Measurements from ENCODE around the gene CHRNA1.

Gene CHRNA1

DNA sequence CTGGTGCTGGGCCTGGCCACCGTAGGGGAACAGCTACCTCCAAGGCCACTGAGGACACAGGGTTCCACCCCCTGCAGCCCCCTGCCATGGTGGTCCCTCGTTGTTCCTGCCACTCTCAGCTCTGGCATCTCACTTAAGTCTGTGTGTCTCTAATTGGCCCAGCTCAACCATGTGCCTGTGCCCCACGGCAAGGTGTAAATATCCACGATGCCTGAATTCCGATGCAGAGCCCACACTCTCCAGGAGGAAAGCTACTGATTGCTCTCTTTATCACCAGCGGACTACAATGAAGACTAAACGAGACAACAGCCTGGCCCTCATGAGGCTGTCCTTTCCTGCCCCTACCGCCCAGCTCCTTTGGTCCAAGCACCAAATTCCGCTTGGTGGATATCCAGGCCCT is 17.0 kb upstream of the CHRNA1 start:
- no peak for DNase-seq

DNA sequence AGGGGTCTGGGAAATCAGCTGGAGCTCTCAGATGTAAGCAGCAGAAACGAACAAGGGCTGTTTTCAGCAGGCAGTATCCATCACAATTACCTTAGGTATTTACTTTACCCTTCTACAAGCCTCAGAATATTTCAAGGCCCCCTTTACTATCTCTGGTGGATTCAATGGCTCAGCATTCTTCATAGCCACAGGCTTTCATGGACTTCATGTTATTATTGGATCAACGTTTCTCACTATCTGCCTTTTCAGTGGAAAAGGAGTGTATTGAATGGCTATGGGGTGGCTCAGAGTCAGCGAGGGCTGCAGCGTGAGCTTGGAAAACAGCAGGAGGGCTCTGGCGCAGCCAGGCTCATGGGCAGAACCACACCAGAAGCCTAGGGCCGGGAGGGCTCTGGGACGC is 16.6 kb upstream of the CHRNA1 start:
- DNase-seq: no peak

DNA sequence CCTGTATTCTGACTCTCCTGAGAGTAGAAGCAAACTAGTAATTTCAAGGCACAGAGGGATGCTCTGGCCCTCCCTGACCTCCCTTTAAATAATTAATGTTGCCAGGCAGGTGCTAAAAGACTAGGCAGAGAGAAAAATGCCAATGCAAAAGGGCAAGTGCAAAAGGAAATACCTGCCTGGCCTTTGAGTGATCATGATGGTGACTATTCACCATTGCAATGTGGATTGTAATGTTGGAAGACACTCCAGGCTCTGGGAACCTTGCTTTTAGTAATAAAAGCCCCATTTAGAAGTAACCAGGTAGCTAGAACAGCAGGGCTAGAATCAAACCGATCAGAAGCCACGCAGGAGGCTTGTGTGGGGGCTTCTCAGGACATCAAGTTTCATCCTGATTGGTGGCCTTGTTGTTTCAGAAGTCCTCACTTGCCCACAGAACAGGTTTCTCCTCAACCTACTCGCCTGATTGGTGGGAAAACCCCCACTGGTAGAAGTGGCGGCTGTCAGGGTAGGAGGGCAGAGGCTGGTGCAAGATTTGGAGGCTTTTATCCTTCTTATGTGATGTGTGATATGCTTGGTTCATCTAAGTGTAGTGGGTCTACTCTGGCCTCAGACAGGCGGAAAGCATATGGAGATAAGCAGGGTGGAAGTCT is 16.0 kb upstream of the CHRNA1 start:
- no peak for DNase-seq

DNA sequence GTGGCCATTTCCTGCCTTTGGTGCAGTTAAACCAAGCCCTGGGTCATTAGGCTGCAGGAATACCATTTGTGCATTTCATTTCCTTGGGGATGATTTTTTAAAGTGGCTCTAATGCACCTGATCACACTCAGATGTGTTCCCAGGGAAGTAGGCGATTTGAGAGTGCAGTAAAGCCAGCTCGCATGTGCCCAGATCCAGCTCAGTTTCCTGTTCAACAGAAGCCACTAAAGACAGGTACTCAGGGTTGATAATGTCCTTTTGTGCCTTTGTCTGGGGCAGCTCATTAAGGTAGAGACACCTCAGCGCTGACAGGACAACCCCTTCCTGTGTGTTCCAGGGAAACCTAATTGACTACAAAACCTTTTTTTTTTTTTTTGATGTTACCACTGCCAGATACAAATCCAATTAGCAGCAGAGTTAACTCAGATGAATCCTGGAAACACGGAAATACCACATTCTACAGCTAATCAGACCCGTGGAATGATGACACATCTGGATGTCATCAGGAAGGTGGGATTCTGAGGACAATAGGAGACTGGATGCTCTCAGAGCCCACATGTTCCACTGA is 15.2 kb upstream of the CHRNA1 start:
- DNase-seq: no peak

DNA sequence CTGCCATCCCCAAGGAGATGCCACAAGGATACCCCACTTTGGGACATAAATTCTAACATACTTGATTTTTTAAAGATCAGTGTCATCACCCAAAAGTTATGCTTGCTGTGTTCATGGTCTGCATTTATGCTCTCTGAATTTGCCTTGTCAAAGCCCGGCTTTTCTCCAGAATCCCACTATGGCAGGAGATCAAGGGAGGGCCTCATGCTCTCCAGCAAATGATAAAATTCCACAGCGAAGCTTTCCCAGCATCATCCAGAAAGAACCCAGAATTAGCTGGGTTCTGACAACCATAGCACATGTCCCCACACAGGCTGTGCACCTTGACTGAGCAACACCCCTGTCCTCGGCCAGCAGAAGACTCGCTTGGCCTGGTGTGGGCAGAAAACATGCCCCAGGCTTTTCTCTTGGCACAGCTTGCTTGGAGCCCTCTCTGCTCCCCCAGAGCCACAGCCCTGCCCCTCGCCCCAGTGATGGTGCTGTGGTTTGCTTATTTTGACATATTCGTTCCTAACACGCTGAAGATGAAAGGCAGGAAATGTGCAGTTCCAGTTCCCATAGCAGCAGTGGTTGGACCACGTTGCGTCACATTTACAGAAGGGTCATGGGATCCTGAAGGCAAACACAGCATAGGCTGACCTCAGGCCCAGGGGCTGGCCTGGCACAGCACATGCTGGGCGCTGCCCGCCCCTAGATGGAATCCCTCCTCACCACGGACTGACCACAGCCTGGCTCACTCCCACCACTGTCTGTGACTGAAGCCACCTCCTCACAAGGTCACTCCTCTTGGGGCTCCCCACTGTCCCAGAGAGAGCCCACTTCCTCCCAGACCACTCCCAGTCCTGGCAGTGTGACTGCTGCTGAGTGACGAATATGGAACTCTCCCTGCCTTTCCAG is 14.1 kb upstream of the CHRNA1 start:
- DNase-seq: no peak

DNA sequence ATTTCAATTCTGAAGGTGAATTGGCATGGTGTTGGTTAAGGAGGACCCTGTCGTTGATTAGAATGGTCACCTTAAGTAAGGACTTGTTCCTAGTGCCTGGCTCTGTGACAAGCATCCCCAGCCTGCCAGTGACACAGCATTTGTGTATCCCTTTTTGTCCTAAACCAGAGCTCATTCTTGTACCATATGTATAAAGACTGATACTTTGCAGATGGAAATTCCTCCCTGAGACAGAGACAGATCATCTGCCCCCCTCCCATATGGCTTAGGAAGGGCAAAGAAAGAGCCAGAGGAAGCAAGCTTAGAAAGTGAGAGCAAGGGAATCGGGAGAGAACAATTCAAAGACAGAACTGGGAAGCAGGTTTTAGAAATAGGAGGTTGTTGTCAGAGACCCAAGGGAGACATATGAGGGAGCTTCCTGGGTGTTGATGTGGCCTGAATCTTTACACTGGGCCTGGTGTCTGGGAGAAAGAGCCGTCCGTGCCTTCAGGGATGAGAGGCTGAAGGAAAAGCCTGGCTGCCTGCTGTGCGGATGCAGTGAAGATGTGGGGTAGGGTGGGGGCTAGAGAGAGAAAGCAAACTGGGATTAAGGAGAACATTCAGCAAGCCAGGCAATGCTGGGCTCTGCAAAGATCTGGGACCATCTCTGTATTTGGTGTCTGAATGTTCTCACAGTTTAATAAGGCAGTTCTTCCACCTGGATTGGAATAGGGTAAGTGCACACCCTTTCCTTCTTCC is 13.2 kb upstream of the CHRNA1 start:
- DNase-seq: no peak

DNA sequence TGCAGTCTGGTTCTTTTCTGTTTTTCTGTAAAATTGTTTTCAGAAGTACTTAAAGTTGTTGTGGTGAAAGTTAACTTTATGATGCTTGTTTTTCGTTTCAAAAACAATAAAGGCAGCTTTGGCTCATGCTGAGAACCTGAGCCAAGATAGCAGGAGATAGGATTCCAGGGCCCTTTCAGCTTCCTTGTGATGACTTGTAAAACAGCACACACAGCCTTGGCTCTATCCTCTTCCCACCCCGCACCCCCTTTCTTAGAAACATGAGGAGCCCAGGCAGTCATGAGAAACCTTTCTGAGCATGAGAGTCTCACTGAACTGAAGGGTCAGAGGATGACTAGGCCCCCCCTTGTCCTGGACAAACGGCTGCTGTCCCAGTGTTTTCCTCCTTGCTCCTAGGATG is 12.4 kb upstream of the CHRNA1 start:
- no peak for DNase-seq

DNA sequence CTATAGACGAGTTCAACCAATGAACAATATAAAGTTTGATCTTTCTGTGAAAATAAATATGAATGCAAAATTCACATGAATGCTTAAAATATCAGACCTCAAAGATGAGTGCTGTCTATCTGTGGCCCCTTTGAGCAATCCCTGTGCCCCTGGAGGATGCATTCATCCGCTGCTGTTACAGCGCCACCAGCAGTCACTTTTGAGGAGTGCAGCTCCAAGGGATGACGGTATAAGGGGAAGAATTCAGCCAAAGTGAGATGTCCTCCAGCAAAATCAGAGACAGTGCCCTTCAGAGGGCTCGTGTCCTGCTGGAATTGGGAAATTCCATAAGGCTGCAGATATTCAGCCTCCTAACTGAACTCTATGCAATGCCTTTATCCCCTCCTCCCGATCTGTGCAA is 12.0 kb upstream of the CHRNA1 start:
- no peak for DNase-seq

DNA sequence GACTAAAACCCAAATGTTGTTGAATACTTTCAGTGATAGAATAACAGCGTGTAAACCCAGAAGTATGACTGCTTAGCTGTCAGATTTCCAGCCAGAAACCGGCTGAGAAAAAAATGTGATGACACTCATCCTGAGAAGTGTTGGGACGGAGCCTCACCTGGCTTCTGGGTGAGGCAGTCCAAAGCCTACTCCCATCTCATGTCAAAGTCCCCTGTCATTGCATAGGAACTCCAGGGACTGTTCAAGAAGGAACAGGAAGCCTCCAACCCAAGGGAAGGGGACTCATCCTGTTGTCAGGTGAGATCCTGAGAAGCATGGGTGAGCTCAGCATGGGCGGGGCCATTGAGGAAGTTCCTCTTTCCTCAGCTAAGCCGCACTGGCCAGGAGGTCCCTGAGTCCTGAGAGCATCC is 11.3 kb upstream of the CHRNA1 start:
- DNase-seq: no peak

DNA sequence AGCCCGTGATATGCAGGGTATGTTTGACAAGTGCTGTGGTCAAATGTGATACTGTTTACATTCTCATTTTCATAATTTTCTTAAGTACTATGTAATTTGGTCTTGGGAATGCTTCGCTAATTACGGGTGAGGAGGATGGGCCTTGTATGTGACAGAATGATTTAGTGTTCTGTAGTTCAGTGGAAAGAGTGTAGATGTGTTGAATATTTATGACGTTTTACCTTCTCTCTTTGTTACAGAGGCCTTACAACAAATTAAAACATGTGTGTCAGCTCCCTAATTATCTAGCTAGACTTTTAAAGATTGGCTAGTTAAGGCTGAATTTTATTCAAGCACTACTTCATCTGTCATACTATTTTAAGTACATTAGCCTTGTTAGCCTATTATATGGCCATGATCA is 10.6 kb upstream of the CHRNA1 start:
- DNase-seq: no peak

DNA sequence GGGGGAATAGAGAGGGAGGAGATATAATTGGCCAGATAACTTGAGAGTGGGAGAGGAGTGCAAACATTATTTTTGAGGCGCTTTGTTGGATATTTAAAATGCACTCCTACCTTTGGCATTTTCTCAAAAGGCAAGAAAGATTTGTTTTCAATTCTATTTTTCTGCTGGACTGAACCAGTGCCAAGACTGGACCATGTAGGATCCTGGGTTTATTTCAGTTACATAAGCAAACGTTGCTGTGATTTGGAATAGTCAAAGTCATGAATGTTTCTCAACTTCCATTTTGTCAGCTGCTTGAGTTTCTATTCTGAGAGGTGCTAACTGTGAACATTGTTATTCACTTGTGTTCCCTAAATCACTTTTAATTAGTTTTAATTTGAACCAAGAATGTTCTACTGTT is 8.9 kb upstream of the CHRNA1 start:
- DNase-seq: no peak

DNA sequence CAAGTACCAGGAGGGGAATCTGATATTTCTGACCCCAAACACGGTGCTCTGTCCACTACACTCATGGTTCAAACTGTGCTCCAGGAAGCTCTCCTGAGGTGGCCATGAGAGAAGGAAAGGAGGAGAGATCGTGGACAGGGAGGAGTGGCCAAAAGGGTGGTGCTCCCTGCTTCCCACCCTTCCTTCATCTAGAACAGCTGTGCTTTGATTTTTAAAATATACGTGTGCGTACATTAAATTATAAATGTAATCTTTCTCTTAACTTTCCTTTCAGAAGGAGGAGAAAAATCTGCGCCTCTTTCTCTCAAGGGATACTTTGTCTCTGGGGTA is 8.2 kb upstream of the CHRNA1 start:
- DNase-seq: no peak

DNA sequence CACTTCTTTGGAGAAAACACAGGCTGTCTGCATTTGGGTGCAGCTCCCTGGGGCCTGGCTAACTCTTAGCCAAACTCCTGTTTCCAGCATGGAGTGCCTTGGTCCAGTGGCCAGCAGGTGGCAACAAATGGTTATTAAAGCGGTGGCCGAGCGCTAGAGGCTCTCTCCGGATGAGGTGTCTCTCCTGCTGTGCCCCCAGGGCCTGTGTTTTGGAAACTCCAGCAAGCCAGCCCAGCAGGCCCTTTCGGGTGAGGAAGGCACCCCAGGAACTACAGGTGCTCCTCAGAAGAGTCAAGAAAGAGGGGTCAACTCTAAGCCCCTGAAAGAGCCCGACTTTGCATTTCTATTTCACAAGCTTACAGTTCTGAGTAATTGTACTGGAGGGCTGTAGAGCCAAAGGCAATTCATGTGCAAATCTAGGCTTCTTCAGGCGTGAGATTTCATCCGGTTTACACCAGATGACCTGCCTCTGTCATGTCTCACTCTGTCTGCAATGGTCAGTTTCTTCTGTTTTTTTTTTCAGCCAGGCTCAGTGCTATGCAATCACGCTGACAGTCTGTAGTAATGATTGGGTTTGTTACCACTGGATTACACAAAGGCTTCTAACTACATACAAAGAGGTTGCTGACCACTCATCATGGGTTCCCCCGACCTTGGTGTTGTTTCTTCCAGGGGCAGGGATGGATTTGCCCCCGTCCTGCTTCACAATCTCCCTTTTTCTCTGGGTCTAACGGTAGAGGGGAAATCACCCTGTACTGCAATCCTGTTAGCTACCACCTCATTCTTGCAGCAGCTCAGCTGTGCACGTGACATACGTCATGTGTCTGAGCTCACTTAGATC is 7.6 kb upstream of the CHRNA1 start:
- peak; percentile 30 for DNase-seq

DNA sequence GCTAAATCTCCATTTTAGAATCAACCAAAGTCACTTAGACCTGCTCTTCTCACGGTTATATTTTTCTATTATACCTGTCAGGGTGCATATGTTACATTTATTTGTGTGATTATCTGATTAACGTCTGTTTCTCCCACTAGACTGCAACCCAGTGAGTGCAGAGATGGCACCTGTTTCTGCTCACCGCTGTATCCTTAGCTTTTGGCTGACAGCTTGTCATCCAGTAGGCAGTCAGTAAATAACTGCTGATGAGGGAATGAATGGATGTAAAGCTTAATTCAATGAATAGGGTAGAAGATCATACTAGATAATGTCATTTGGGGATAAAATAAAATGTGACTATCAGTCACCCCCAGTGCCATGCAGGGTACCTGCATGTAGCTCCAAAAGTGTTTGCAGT is 6.9 kb upstream of the CHRNA1 start:
- peak; percentile 47 for DNase-seq

DNA sequence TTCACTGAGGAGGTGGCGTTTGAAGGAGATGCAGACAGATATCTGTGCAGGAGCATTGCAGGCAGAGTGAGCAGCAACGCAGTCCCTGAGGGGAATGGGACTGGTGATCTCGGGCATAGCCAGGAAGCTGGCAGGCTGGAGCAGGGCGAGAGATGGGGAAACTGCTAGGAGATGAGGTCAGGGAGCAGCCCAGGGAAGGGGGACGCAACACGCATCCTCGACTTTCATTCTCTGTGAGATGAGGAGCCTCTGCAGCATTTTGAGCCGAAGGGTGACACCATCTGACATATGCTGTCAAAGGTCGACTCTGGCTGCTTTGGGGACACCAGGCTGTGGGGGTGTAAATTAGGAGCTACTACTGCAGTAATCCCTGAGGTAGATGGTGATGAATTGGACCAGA is 4.3 kb upstream of the CHRNA1 start:
- DNase-seq: peak; percentile 20

DNA sequence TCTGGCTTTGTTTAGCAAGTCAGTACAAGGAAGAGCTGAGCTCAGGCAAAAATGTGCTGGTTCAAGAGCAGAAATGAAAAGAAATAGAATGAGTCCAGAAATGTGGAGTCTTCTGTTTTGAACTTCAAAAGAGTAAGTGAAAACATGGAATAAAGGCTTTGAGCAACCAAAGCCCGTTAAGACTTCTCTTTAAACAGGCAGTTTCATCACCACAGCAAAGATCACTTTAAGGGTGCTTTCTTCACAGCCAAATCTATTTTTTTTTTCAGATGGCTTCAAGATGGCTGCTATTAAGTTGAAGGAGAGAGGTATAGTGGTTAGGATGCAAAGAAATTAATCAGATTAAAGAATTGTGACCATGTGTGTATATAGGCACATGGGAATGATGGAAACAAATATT is 2.0 kb upstream of the CHRNA1 start:
- DNase-seq: no peak

DNA sequence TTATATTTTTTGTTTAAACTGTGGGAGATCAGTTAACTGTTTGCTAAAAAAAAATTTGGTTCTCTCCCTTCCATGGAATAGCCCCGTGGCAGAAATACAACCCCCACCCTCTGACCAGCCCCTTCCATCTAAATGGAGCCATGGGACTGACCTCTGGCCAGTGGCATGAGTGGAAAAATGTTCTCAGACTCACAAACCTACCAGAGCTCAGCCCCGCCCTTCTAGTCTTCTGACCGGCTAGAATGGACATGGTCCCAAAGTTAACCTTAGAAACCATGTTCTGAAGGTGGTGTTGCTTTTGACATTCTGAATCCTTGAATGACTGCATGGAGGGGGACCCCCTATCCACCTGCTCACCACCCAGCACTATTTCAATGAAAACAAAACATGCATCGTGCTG is 1.3 kb upstream of the CHRNA1 start:
- DNase-seq: no peak

DNA sequence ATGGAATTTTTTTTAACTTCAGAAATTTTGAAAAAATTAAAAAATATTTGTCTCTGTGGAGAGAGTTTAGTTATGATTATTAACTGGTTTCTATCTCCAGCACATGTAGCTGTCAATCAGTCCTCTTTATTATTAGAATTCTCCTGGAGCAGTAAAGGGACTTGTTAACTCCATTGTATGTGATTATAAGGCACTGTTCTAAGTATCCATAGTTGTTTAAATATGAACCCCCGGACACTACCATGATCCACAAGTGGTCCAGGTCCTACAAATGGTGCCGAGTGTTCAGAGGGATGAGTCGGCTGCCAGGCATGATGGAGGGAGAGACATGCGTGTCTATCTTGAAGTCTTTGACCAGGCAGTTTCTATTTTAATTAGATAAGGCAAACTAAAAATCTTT is 492 bp downstream of the CHRNA1 start:
- DNase-seq: no peak

DNA sequence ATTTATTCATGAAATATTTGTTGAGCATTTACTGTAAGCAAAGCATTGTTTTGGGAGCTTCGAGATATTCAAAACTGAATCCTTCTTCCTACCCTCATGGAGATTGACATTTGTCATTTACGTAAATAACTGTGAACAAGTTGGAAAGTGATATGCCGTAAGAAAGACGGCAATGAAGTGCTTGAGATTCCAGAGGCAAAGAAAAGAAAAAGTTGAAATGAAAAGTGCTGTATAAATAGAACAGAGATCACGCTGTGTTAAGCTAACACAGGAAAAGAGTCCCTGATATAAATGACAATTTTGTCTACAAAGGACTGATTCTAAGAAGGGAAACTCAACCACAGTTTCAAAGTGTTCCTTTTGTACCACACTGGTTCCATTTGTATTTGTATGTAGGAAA is 1.8 kb downstream of the CHRNA1 start:
- no peak for DNase-seq

DNA sequence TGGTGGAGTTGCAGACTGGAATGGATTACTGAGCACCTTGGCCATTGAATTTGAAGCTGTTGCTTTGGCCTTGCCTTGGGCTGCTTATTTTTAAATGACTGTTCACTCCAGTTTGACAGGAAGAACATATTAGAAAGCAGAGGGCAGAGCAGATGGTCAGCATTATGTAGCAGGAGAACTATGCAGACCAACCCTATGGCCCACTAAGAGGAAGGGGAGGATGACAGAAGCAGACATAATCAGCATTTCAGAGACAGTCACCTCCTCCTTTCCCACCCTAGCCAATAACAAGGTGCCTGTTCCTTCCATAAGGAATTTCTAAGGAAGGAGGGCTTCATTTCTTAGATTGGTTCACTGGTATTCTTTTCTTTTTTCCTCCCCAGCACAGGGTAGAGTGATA is 2.4 kb downstream of the CHRNA1 start:
- DNase-seq: no peak

DNA sequence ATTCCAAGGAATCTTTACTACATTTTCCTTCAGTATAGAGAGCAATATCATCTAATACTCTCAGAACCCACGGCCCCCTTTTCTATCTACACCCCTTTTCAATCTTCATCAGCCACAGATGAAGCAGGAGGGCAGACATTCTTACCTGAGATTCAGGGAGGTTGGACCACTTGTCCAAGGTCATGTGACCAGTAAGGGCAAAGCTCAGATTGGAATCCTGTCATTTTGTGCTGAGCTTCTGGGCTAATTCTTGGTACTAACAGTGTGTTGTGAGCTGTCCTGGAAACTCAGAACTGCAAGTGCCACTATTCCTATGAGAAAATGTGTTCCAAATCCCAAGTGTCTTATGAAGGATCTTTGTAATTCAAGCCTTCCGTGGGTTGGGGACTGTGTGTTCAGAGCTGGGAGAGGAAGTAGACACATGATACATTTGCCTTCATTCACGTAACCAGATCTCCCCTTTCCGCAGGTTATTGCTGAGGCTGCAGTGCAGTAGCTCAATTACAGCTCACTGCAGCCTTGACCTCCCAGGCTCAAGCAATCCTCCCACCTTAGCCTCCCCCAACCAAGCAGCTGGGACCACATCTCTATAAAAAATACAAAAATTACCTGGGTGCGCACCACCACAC is 3.3 kb downstream of the CHRNA1 start:
- peak; percentile 96 for DNase-seq

DNA sequence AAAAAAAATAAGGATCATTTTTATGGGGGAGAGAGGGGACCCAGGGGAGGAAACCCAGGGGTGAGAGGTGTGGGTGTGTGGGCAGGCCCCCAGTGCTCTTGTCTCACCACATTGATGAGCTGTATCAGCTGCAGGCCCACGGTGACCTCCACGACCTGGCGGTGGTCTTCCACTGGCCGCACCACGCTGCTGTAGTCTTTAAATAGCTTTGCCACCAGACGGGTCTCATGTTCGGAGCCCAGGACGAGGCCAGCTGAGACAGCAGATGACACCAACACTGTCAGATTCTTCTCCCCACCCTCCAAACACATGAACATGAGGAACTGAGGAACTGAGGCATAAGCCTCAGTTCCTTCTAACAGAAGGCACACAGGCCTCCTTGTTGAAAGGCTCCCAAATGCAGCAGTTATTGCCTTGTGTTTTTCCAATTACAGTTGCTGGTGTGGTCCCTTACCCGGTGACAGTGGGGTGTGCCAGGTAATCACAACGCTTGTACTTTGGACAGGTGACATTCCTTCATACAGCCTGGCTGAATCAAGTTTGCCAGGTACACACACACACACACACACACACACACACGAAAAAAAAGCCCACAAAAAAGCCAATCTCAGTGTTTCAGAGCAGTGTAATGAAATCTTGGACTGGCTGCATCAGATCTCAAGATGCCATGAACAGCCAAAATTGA is 4.7 kb downstream of the CHRNA1 start:
- DNase-seq: no peak
